Esophagus muscularis mucosa (tissue), 4 donors: ENCODE results near the gene PPP6R3.

Source experiments
- CTCF ChIP-seq, 3 experiments: fragments of 200-600 bp in 2 of 3; fragments of 450-650 bp in 1 of 3; sonication (generic) in 2 of 3; IDR thresholded peaks; one replicate each; pipeline ENCODE4 v1.5.1; 2017 to 2019; ENCODE audit warnings: antibody characterized with exemption in 3 of 3, mild to moderate bottlenecking in 2 of 3, moderate library complexity in 1 of 3
- EP300 ChIP-seq: sonication (generic); formaldehyde crosslinking; IDR thresholded peaks from one replicate; pipeline ENCODE4 v1.6.1; 2017; ENCODE audit warnings: antibody characterized with exemption
- POLR2A ChIP-seq: fragments of 450-650 bp; IDR thresholded peaks from one replicate; pipeline ENCODE4 v1.6.1; 2017; ENCODE audit warnings: antibody characterized with exemption, moderate library complexity, mild to moderate bottlenecking, low read depth
- POLR2AphosphoS5 ChIP-seq, 2 donors: sonication (generic); formaldehyde crosslinking; IDR thresholded peaks; one replicate each; pipeline ENCODE4 v1.6.1; 2017; ENCODE audit warnings: antibody characterized with exemption in 2 of 2

DNA sequence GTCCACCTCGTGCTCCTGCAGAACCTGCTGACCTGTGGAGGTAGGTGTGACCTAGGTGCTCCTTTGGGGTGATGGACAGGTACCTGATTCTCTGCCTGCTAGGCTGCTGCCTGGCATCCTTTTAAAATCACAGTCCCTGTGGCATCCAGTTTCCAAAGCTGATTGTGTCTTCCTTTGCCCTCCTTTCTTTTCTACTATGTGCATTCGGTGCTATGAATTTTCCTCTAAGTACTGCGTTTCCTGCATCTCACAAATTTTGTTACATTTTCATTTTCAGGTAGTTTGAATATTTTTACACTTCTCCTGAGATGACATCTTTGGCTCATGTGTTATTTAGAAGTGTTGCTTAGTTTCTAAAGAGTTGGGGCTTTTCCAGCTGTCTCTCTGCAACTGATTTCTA is 30.9 kb upstream of the PPP6R3 start:
- no peak for TF ChIP-seq CTCF (IDR thresholded peaks at IDR 0.05)
- no peak for TF ChIP-seq POLR2AphosphoS5 (IDR thresholded peaks at IDR 0.05)
- TF ChIP-seq EP300, result no peak
- no peak for TF ChIP-seq POLR2A
